ENCODE measurements around the gene CARMIL1. TPM values are rescaled to one million over a fixed set of nuclear protein-coding genes. Genes with fewer than 3 reads are reported as not detected.

Gene CARMIL1
- total and polyA plus RNA-seq, 8 donors: 5.9 to 9.4 (median 7.8) TPM

DNA sequence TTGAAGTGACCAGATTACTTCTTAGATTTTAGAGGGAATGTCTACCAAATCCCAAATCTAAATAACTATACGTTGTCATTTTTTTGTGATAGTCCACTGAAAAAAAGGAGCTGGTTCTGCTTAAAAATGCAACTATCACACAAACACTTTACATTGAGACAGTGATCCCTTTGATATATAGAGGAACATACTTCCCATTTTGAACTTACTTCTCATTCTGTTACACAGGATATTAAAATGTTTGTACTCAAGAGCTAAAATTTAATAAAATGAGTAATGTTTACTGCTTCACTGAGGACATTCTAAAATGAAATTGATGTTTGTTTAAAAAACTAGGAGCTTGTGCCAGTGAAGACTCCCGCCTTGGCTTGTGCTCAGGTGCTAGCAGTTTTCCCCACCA is 174.1 kb downstream of the CARMIL1 start:
- H3K36me3 ChIP-seq: no peaks in the 10 kb centered on the region
- intact Hi-C loops (cut with DNase I): no loop called here
- H3K4me1 ChIP-seq: no peaks in the 10 kb centered on the region
- DNase-seq: no peak
- H3K4me3 ChIP-seq: no peak overlapping the region
- no peaks in the 10 kb centered on the region for H3K9me3 ChIP-seq
- TF ChIP-seq, protein P1, sequence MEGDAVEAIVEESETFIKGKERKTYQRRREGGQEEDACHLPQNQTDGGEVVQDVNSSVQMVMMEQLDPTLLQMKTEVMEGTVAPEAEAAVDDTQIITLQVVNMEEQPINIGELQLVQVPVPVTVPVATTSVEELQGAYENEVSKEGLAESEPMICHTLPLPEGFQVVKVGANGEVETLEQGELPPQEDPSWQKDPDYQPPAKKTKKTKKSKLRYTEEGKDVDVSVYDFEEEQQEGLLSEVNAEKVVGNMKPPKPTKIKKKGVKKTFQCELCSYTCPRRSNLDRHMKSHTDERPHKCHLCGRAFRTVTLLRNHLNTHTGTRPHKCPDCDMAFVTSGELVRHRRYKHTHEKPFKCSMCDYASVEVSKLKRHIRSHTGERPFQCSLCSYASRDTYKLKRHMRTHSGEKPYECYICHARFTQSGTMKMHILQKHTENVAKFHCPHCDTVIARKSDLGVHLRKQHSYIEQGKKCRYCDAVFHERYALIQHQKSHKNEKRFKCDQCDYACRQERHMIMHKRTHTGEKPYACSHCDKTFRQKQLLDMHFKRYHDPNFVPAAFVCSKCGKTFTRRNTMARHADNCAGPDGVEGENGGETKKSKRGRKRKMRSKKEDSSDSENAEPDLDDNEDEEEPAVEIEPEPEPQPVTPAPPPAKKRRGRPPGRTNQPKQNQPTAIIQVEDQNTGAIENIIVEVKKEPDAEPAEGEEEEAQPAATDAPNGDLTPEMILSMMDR (IDR thresholded peaks at IDR 0.05): no peak
- no peak for FAIRE-seq
- no peak for ATAC-seq
- no peak overlapping the region for H3K27ac ChIP-seq
- WGBS, 2 donors: 94 to 100% methylated on average over 2 of the region's 2 CpGs
- no peaks in the 10 kb centered on the region for H3K27me3 ChIP-seq

- no peaks in the 10 kb centered on the region for H3K9me3 ChIP-seq
- no peak overlapping the region for H3K27ac ChIP-seq
- no peak for DNase-seq
- intact Hi-C loops (cut with DNase I): no loop called here
- TF ChIP-seq, protein P1 (IDR thresholded peaks at IDR 0.05): no peak
- WGBS, 2 donors: 92 to 100% methylated on average over 1 of the region's 1 CpG
- H3K4me1 ChIP-seq: no peaks in the 10 kb centered on the region
- H3K36me3 ChIP-seq: no peaks in the 10 kb centered on the region
- no peak for ATAC-seq
- no peak for FAIRE-seq
- no peak overlapping the region for H3K4me3 ChIP-seq
- no peaks in the 10 kb centered on the region for H3K27me3 ChIP-seq
Observed at GRCh38 chr6:25454136-25454535, 175.0 kb downstream of the CARMIL1 start.

- no peaks in the 10 kb centered on the region for H3K9me3 ChIP-seq
- 59 to 64% methylated on average over 3 of the region's 3 CpGs for WGBS, 2 donors
- no peaks in the 10 kb centered on the region for H3K27me3 ChIP-seq
- ATAC-seq: no peak
- no peaks in the 10 kb centered on the region for H3K36me3 ChIP-seq
- intact Hi-C loops (cut with DNase I): no loop called here
- TF ChIP-seq, protein P1 (IDR thresholded peaks at IDR 0.05): no peak
- no peak overlapping the region for H3K27ac ChIP-seq
- DNase-seq: no peak
- H3K4me3 ChIP-seq: no peak overlapping the region
- H3K4me1 ChIP-seq: no peaks in the 10 kb centered on the region
- no peak for FAIRE-seq
Observed at GRCh38 chr6:25456249-25457040, 177.3 kb downstream of the CARMIL1 start.

DNA sequence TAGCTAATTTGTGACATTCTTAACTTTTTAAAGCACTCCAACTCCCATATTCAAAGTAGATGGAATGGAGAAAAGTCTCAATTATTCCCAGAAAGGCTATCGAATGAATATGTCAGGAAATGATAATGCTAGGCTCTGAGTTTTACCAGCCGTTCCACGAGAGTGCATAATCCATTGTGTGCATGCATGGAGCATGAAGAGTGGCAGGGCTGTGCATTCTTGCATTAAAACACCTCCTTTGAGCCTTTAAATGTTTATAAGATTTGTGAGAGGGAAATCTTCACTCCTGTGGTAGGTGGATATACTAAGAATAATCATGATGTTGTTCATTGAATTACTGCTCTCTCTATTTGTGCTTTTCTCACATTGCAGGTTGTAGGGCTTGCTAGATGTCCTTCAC is 178.3 kb downstream of the CARMIL1 start:
- Histone ChIP-seq H3K27ac (no peak overlapping the region), H3K4me3 (no peak overlapping the region), H3K27me3 (no peaks in the 10 kb centered on the region), H3K9me3 (no peaks in the 10 kb centered on the region), H3K36me3 (no peaks in the 10 kb centered on the region), H3K4me1 (no peaks in the 10 kb centered on the region)
- FAIRE-seq (no peak), ATAC-seq (no peak), DNase-seq (no peak)
- TF ChIP-seq, protein P1 (IDR thresholded peaks at IDR 0.05): no peak
- intact Hi-C loops (cut with DNase I): no loop called here
- 94 to 95% methylated on average over 3 of the region's 3 CpGs for WGBS, 2 donors

DNA sequence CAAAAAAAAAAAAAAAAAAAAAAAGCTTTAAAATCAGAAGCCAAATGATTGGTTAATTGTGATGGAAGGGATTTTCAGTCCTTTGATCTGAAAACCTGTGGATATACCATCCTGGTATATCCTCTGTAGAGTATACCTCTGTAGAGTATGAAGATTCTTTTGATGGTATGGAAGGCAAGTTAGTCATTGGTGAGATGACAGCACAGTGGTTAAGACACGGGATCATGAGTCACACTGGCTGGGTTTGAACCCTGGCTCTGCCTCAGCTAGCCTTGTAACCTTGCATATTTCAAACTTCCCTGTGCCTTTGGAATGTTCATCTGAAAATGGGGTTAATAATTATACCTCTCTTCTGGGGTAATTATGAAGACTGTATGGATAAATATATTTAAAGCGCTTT is 179.3 kb downstream of the CARMIL1 start:
- DNase-seq: no peak
- no peak for FAIRE-seq
- intact Hi-C loops (cut with DNase I): no loop called here
- ATAC-seq: peak in 1 of 4 donors; percentile 59
- no peaks in the 10 kb centered on the region for H3K36me3 ChIP-seq
- 81 to 92% methylated on average over 2 of the region's 2 CpGs for WGBS, 2 donors
- no peaks in the 10 kb centered on the region for H3K4me1 ChIP-seq
- no peaks in the 10 kb centered on the region for H3K9me3 ChIP-seq
- no peak overlapping the region for H3K27ac ChIP-seq
- no peaks in the 10 kb centered on the region for H3K27me3 ChIP-seq
- H3K4me3 ChIP-seq: no peak overlapping the region
- TF ChIP-seq, protein P1 (IDR thresholded peaks at IDR 0.05): no peak

All from pancreas (tissue), 10 donors.